ENCODE data around the gene CLIP1. TPM values are rescaled to one million over a fixed set of nuclear protein-coding genes. Genes with fewer than 3 reads are reported as not detected.

CLIP1 gene
- polyA plus RNA-seq, 1 of the 3 experiments (the other 2 are of a cell fraction): 33.9 TPM

DNA sequence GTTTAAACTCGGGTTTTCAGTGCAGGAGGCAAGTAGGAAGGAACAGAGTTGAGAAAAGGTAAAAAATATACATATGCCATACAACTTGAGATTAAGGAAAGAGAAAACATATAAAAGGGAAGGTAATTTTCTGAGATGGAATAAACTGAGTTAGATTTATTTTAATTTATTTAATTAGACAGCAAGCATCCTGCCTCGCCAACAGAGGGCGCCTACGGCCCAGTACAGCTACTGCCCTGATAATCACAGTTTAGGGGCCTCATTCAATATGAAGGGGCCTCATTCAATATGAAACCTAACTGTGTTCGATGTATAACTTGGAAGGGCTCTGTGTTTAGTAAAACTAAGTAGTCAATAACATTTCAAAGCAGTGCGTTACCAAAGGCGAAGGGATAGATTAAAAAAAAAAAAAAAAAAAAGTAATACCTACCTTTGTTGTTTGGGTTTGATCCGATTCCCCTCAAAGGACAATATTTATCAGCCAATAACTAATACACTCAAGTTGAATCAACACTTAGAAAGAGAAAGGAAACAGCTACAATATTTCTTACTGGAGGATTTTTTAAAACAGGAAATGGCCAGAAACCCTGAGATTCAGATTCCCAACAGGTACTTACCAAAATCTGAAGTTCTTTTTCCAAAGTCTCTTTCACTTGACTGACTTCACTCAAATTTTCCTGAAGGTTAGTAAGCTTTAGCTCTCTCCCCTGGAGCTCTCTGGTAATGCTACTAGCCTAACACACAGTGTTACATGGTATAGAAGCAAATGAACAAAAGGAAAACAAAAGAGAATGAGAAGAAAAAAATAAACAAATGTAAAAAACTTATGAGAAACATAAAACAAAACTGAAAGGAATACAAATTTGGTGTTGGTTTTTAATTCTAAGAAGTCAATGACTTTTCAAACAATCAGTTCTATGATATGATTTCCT lies 86.2 kb downstream of the CLIP1 start:
- CTCF ChIA-PET: interaction anchor here (0.8 to 7.9 kb wide), 6 partner anchors 12 to 135 kb away, joined by 3 to 50 read pairs (median 4); no protein-coding TSS in a partner anchor
- H3F3A ChIP-seq (replicated peaks; ENCODE audit: insufficient read depth): peaks cover 9% of the 10 kb centered on the region
- H3K4me1 ChIP-seq (ENCODE audit: control insufficient read depth in 1 of 2, insufficient read depth in 2 of 2, low read depth in 1 of 2, low read length in 1 of 2): no peaks in the 10 kb centered on the region
- no peaks in the 10 kb centered on the region; the same call in 1 of the 2 replicates for H3K79me2 ChIP-seq (ENCODE audit: insufficient read depth)
- no peak overlapping the region for H3K4me3 ChIP-seq (ENCODE audit: low read depth in 2 of 2, low read length in 1 of 2)
- H3K27me3 ChIP-seq (ENCODE audit: insufficient read depth): no peaks in the 10 kb centered on the region
- H2AFZ ChIP-seq (ENCODE audit: low read depth): no peak overlapping the region
- H3K9me2 ChIP-seq: no peaks in the 10 kb centered on the region
- H3K9ac ChIP-seq: no peak overlapping the region
- no peak overlapping the region for H3K27ac ChIP-seq (ENCODE audit: low read depth in 2 of 2, low read length in 1 of 2)
- peaks cover 33 to 60% of the 10 kb centered on the region in 2 experiments for H3K36me3 ChIP-seq (replicated peaks in 1 of 2; ENCODE audit: control insufficient read depth in 1 of 2, insufficient read depth in 2 of 2, low read length in 1 of 2)
- H3K9me3 ChIP-seq: no peaks in the 10 kb centered on the region
- TF ChIP-seq CHD2 (IDR thresholded peaks at IDR 0.05; ENCODE audit: low read length, partially characterized antibody) (no peak), FOXM1 (IDR thresholded peaks at IDR 0.05; ENCODE audit: low read depth) (no peak), RAD21 (IDR thresholded peaks at IDR 0.05; ENCODE audit: low read length) (peak; percentile 49), FOXJ3 (CRISPR knock-in tag; IDR thresholded peaks at IDR 0.05) (no peak), SMC3 (IDR thresholded peaks at IDR 0.05; ENCODE audit: low read depth, low read length) (0 out of 2 replicates have a peak, but pooled peaks have one; percentile 10), ZBTB33 (IDR thresholded peaks at IDR 0.05; ENCODE audit: borderline replicate concordance, low read depth) (no peak), RXRA (IDR thresholded peaks at IDR 0.05; ENCODE audit: borderline replicate concordance, low read depth) (no peak), TEAD4 (IDR thresholded peaks at IDR 0.05; ENCODE audit: borderline replicate concordance, insufficient read depth) (no peak), NFIC (IDR thresholded peaks at IDR 0.05; ENCODE audit: borderline replicate concordance) (no peak), CTCF (IDR thresholded peaks at IDR 0.05) (peak; percentile 73)
- TF ChIP-seq, protein P1, sequence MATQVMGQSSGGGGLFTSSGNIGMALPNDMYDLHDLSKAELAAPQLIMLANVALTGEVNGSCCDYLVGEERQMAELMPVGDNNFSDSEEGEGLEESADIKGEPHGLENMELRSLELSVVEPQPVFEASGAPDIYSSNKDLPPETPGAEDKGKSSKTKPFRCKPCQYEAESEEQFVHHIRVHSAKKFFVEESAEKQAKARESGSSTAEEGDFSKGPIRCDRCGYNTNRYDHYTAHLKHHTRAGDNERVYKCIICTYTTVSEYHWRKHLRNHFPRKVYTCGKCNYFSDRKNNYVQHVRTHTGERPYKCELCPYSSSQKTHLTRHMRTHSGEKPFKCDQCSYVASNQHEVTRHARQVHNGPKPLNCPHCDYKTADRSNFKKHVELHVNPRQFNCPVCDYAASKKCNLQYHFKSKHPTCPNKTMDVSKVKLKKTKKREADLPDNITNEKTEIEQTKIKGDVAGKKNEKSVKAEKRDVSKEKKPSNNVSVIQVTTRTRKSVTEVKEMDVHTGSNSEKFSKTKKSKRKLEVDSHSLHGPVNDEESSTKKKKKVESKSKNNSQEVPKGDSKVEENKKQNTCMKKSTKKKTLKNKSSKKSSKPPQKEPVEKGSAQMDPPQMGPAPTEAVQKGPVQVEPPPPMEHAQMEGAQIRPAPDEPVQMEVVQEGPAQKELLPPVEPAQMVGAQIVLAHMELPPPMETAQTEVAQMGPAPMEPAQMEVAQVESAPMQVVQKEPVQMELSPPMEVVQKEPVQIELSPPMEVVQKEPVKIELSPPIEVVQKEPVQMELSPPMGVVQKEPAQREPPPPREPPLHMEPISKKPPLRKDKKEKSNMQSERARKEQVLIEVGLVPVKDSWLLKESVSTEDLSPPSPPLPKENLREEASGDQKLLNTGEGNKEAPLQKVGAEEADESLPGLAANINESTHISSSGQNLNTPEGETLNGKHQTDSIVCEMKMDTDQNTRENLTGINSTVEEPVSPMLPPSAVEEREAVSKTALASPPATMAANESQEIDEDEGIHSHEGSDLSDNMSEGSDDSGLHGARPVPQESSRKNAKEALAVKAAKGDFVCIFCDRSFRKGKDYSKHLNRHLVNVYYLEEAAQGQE (IDR thresholded peaks at IDR 0.05; ENCODE audit: low read depth, low read length): no peak
- no peaks in the 10 kb centered on the region for H4K20me1 ChIP-seq (ENCODE audit: insufficient read depth)
- no peak overlapping the region for H3K4me2 ChIP-seq
- DNase-seq: peak; percentile 24
- POLR2A ChIA-PET: interaction anchor here (0.6 kb wide), 1 partner anchor 88 kb away, joined by 3 read pairs; no protein-coding TSS in a partner anchor
- 88% methylated on average over 8 of the region's 8 CpGs for WGBS (ENCODE audit: low lambda C conversion rate)
